NCI-H1417 (cell line): ENCODE measurements around the gene ACSS2.
"Not testable (repeated sequence)": the region's sequence is repeated elsewhere in the genome, so short reads cannot be mapped to it uniquely, and the experiment has no call there.

Experiments used
- DNase-seq, 3 experiments: peaks; one replicate each; lab custom pipeline; 2025; lab: John Stamatoyannopoulos, UW

ACSS2 gene

DNA sequence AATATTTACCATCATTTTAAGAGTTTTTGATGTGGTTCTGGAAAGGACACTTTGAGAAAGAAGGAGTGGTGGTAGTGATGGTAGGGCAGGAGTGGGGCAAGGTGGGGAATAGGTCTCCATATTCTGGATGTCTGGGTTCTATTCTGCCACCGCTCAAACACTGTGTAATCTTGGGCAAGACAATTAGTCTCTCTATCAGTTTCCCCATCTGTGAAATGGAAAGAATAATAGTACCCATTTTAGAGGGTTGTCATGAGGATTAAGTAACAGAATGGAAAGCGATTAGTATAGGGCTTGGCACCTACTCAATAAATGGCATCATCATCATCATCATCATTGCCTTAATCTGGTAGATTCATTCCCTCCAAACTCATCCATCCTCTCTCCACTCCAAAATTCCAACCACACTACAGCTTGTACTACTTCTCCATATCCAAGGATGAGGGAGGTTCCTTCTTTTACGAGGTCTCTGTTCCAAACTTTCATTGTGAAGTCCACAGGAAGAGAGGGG, 2.8 kb upstream of the ACSS2 start:
- DNase-seq, result no peak

DNA sequence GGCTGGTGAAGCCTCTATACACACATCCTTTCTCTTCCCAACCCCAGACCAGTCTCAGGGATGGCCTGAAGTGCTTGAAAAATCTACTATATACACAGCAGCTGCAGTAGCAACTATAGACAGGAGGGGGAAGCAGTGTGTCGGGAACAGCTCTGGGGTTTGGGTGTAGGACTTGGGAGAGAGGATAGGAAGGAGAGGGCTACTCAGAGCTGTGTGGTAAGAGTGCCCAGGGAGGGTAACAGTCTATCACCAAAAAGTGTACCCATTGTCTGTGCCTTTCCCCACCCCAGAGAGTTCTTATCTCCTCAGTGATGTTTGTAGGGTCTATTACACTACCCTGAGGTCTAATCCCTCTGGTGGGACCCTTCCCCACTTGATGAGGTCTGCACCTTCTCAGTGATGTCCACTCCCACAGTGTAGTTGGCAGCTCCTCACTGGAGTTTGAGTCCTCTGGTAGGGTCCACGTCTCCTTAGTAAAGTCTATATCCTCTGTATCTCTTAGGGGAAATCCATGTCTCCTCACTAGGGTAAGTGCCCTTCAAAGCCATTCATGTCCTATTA, 2.2 kb upstream of the ACSS2 start:
- DNase-seq, result peak; percentile 56 to 84 (median 58)

GRCh38 chr20:34875642-34876405, 588 bp upstream of the ACSS2 start:
- peak in 1 of 3 experiments; percentile 95 for DNase-seq

- DNase-seq, result no peak
Observed at GRCh38 chr20:34880215-34880850, 3.9 kb downstream of the ACSS2 start.

- DNase-seq, result not testable (repeated sequence)
Observed at GRCh38 chr20:34880971-34881370, 4.6 kb downstream of the ACSS2 start.

DNA sequence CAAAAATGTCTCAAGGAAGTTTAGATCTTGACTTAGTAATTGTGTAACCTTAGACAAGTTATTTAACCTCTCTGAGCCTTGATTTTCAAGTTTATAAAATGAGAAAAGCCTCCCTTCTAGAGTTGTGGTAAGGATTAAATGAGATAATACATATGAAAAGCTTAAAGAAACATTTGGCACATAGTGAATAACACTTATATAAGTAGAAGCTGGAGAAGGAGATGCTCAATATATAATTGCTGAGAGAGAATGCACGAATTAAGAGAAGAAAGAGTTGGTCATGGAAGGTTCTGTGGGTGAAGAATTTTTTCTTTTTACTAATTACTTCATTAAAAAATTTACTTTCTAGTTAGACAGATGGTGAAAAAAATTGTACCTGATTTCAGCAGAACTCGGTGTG, 5.3 kb downstream of the ACSS2 start:
- DNase-seq, result no peak

- no peak for DNase-seq
Observed at GRCh38 chr20:34883087-34883688, 6.8 kb downstream of the ACSS2 start.

- DNase-seq, result no peak
Observed at GRCh38 chr20:34883809-34884208, 7.4 kb downstream of the ACSS2 start.

DNA sequence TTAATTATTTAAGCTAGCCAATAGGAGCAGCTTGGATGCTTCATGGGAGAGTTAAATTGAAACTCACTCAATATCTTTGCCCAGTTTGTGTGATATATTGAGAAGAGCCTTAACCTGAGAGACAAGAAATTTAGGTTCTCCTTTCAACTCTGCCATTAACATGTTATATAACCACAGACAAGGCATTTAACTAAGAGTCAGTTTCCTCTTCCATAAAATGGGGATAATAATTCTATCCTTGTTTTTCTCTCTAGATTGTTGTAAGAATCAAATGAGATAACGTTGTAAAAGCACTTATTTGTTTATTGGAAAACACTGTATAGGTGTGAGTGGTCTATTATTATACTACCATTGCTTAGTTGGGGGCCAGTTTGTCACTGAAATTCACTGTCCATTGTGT, 7.8 kb downstream of the ACSS2 start:
- DNase-seq, result no peak

- no peak for DNase-seq
Observed at GRCh38 chr20:34886122-34886521, 9.7 kb downstream of the ACSS2 start.

GRCh38 chr20:34887023-34887422, 10.6 kb downstream of the ACSS2 start:
- no peak for DNase-seq

- DNase-seq, result no peak
Observed at GRCh38 chr20:34888468-34888867, 12.1 kb downstream of the ACSS2 start.

DNA sequence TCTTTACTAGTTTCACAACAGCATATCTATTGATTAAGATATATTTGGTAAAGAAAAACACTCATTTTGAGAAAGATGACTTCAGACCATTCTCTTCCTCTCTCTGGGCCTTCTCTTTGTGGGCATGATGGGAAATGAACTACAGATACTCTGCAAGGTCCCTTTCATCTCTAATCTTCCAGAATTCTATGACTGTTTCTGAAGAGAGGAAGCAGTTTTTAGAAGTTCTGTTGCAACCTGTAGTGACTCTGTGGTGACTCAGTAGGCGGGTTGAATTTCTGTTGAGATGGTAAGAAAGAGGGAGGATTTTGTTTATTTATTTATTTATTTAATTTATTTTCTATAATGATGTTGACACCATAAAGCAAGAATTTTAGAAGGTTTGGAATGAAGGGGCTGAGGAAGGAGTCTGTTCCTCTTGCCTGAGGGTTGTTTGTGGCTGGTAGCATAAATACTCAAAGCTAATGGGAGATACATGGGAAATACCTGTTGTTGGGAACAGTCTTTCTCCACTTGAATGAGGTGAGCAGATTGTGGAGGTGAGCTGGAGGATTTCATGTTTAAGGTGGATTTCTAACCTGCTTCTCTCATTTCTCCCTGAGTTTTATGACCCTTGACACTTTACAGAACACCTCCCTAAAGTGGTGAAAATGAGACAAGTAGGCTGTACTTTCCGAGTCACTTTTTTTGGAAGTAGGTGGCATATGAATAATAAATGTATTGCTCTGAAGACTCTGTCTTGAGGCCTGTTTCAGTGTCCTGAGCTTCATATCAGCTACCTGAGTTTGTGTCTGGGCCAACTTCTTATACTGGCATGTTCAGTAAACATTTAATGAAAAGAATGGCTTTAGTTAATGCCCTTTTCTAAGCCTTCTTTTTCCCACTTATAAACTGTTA, 15.0 kb downstream of the ACSS2 start:
- no peak for DNase-seq

GRCh38 chr20:34892671-34893070, 16.3 kb downstream of the ACSS2 start:
- no peak for DNase-seq

DNA sequence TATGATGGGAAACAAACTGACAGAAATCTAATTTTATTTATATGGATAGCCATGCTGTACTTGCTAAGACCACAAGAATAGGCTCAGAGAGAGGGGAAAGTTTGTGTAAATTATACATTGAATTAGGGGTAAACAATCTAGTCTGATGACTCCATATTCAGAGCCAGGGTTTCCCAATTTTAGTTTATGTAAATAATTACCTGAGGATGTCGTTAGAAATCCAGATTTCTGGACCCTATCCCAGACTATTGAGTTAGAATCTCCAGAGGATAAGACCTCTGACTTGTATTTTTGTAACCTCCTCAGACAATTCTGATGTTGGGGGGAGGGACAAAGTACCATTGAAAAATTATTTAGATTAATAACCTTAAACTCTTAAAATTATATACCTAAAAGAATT, 18.3 kb downstream of the ACSS2 start:
- no peak for DNase-seq

GRCh38 chr20:34895465-34895864, 19.1 kb downstream of the ACSS2 start:
- DNase-seq, result no peak

- no peak for DNase-seq
Observed at GRCh38 chr20:34896086-34896621, 19.7 kb downstream of the ACSS2 start.

GRCh38 chr20:34898129-34898528, 21.7 kb downstream of the ACSS2 start:
- not testable (repeated sequence) for DNase-seq

DNA sequence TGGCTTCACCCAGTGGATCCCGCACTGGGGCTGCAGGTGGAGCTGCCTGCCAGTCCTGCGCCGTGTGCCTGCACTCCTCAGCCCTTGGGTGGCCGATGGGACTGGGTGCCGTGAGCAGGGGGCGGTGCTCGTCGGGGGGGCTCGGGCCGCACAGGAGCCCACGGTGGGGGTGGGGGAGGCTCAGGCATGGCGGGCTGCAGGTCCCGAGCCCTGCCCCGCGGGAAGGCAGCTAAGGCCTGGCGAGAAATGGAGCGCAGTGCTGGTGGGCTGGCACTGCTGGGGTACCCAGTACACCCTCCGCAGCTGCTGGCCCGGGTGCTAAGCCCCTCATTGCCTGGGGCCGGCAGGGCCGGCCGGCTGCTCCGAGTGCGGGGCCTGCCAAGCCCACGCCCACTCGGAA, 22.3 kb downstream of the ACSS2 start:
- not testable (repeated sequence) for DNase-seq

DNA sequence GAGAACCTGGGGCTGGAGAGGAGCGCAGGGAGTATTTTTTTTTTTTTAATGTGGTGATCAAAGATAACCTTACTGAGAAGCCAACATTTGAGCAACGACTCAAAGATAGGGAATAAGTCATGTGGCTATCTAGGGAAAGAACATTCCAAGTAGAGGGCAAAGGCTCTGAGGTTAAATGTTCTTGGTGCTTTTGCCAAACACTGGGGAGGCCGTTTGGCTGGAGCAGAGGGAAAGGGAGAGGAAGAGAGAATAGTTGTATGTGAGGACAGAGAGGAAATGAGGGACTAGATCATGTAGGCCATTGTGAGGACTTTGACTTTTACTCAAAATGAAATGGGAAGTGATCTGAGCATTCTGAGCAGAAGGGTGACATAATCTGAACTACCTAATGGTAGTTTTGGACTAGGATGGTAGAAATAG, 27.8 kb downstream of the ACSS2 start:
- DNase-seq, result no peak
